GM12878 (cell line): ENCODE results near the gene MAGI1.

Experiments
- CTCF ChIP-seq, 3 experiments: IDR thresholded peaks in 2 of 3; conservative IDR thresholded peaks in 1 of 3; 2 replicates each; pipeline ENCODE4 v1.5.1; 2011; ENCODE audit warnings: low read depth in 3 of 3, low read length in 3 of 3, mild to moderate bottlenecking in 3 of 3, control low read depth in 2 of 3, moderate library complexity in 2 of 3, inconsistent platforms in 1 of 3, mixed read lengths in 1 of 3; ENCODE audit not compliant: control insufficient read depth in 2 of 3, insufficient read depth in 1 of 3; ENCODE audit errors: extremely low read depth in 1 of 3
- REST ChIP-seq: IDR thresholded peaks from 2 replicates; pipeline ENCODE4 v1.6.1; 2012; ENCODE audit warnings: mild to moderate bottlenecking, low read depth, low read length

- TF ChIP-seq CTCF (IDR thresholded peaks at IDR 0.05 in 2 of 3, conservative IDR thresholded peaks at IDR 0.05 in 1 of 3; ENCODE audit: control insufficient read depth in 2 of 3, extremely low read depth in 1 of 3, insufficient read depth in 1 of 3, low read depth in 3 of 3, low read length in 3 of 3) (no peak), REST (no peak)
Measured at GRCh38 chr3:66035763-66036477, 2.8 kb downstream of the MAGI1 start.
